ENCODE measurements around the gene HBG2.
"Not testable (repeated sequence)": the region's sequence is repeated elsewhere in the genome, so short reads cannot be mapped to it uniquely, and the experiment has no call there.

The HBG2 gene

DNA sequence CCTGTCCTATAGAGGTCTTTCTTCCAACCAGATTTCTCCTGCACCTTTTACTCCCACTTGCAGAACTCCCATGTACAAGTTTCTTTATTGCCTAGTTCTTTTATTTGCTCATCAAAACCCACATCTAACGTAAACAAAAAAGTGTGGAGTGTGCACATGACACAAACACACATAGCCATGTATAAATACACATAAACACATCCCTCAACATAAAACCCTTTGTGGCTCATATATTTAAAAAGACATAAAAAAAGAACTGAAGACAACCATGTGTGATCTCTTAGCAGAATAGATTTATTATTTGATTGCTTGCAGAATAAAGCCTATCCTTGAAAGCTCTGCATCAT lies 1.7 kb downstream of the HBG2 start:
- TF ChIP-seq, protein P1, sequence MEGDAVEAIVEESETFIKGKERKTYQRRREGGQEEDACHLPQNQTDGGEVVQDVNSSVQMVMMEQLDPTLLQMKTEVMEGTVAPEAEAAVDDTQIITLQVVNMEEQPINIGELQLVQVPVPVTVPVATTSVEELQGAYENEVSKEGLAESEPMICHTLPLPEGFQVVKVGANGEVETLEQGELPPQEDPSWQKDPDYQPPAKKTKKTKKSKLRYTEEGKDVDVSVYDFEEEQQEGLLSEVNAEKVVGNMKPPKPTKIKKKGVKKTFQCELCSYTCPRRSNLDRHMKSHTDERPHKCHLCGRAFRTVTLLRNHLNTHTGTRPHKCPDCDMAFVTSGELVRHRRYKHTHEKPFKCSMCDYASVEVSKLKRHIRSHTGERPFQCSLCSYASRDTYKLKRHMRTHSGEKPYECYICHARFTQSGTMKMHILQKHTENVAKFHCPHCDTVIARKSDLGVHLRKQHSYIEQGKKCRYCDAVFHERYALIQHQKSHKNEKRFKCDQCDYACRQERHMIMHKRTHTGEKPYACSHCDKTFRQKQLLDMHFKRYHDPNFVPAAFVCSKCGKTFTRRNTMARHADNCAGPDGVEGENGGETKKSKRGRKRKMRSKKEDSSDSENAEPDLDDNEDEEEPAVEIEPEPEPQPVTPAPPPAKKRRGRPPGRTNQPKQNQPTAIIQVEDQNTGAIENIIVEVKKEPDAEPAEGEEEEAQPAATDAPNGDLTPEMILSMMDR (conservative IDR thresholded peaks at IDR 0.05) = no peak
- H3K27ac ChIP-seq = no peak overlapping the region

DNA sequence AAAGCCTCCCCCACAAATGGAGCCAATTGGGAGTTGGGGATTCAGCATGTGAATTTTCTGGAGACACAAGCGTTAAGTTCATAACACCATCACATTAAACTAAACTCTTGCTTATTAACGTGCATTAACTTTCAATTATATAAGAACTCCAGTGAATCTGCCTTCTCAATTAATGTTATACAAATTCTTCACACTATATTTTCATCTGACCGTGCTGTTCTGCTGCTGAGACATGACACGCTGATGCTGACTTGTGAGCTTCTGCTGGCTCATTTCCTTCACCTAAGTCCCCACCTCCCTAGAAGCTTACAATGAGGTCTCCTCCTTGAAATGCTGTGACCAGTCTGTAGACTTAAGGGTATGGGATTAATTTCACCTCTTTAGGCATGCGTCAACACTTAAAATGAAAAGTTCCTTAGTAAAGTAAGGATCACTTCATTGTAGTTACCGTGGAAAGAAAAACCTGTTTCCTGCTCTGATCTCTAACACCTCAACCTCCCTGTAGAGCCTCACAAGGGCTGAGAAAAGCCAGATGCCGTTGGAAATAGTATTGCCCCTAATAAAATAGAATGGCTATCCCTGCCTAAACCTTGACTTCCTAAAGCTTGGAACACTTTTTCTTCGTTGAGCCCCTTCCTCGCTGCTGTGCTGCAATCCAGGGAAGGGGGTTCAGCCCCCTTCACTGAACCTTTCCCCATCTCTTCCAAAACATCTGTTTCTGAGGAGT lies 2.2 kb downstream of the HBG2 start:
- TF ChIP-seq, protein P1 (conservative IDR thresholded peaks at IDR 0.05) = no peak
- no peak overlapping the region for H3K27ac ChIP-seq

DNA sequence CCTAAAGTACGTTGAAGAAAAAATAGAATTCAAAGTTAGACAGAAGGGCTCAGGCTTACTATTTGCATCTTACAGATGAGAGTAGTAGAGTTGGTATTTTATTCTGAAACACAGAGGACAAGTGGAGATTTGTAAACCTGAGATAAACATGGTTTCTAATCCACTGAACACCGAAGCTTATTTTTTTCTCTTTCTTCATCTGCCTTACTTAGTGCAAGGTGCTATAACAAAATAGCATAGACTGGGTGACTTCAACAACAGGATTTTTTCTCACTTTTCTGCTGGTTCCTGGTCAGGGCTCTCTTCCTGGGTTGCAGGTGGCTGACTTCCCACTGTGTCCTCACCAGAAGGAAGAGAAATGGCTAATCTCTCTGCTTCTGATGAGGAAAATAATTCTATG lies 2.8 kb downstream of the HBG2 start:
- TF ChIP-seq, protein P1 (conservative IDR thresholded peaks at IDR 0.05) = no peak
- H3K27ac ChIP-seq = no peak overlapping the region

DNA sequence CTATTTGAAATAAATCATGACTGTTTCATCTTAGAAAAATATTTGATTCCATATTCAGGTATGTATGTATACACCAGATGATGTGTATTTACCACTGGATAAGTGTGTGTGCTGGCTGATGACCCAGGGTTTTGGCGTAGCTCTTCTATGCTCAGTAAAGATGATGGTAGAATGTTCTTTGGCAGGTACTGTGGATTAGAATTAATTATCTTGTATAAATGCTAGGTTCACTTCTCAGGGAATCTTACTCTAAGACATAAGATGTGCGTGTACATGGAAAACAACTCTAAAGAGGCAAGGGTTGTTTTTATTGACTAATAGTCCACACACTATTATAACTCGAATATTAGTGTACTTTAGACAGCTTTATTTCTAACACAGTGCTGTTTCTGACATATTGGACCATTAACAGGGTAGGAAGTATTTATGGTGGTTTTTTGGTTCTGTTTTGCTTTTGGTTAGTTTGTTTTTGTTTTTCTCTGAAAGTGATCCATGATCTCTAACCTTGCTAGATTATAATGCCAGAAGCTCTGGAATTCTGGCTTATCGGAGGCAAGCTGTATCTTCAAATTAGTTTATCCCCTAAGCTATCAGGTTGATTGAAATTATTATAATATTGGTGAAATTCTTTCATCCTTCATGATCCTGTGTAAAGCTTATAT lies 3.9 kb downstream of the HBG2 start:
- TF ChIP-seq, protein P1 (conservative IDR thresholded peaks at IDR 0.05) = no peak
- no peak overlapping the region for H3K27ac ChIP-seq

DNA sequence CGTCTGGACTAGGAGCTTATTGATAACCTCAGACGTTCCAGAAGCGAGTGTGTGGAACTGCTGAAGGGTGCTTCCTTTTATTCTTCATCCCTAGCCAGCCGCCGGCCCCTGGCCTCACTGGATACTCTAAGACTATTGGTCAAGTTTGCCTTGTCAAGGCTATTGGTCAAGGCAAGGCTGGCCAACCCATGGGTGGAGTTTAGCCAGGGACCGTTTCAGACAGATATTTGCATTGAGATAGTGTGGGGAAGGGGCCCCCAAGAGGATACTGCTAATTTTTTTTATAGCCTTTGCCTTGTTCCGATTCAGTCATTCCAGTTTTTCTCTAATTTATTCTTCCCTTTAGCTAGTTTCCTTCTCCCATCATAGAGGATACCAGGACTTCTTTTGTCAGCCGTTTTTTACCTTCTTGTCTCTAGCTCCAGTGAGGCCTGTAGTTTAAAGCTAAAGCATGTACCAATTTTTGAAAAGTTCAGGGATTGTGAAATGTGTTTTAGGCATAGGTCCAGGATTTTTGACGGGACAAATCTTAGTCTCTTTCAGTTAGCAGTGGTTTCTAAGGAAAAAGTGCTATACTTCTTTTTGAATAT lies 4.7 kb downstream of the HBG2 start, which contains the start of gene HBG1:
Gene HBG1 (minus strand): TSS at position 51 of the 590 bp plus-strand sequence. CDS start 53 bp downstream, outside the sequence.
- not testable (repeated sequence) for H3K27ac ChIP-seq

DNA sequence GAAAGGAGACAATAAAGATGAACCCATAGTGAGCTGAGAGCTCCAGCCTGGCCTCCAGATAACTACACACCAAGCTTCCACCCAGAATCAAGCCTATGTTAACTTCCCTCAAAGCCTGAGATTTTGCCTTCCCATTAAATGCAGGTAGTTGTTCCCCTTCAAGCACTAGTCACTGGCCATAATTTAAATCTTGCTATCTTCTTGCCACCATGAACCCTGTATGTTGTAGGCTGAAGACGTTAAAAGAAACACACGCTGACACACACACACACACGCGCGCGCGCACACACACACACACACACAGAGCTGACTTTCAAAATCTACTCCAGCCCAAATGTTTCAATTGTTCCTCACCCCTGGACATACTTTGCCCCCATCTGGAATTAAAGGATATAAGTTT lies 6.1 kb downstream of the HBG2 start:
- not testable (repeated sequence) for H3K27ac ChIP-seq

DNA sequence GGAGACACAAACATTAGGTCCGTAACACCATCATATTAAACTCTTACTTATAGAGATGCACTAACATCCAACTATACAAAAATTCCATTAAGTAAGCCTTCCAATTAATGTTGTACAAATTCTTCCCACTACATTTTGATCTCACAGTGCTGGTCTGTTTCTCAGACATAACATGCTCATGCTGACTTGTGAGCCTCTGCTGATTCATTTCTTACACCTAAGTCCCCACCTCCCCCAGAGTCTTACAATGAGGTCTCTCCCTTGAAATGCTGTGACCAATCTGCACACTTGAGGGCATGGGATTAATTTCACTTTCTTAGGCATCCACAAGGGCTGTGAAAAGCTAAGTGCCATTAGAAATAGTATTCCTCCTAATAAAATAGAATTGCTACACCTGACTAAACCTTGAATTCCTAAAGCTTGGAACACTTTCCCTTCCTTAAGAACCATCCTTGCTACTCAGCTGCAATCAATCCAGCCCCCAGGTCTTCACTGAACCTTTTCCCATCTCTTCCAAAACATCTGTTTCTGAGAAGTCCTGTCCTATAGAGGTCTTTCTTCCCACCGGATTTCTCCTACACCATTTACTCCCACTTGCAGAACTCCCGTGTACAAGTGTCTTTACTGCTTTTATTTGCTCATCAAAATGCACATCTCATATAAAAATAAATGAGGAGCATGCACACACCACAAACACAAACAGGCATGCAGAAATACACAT lies 6.9 kb downstream of the HBG2 start:
- TF ChIP-seq, protein P1 (conservative IDR thresholded peaks at IDR 0.05) = no peak
- H3K27ac ChIP-seq = no peak overlapping the region

DNA sequence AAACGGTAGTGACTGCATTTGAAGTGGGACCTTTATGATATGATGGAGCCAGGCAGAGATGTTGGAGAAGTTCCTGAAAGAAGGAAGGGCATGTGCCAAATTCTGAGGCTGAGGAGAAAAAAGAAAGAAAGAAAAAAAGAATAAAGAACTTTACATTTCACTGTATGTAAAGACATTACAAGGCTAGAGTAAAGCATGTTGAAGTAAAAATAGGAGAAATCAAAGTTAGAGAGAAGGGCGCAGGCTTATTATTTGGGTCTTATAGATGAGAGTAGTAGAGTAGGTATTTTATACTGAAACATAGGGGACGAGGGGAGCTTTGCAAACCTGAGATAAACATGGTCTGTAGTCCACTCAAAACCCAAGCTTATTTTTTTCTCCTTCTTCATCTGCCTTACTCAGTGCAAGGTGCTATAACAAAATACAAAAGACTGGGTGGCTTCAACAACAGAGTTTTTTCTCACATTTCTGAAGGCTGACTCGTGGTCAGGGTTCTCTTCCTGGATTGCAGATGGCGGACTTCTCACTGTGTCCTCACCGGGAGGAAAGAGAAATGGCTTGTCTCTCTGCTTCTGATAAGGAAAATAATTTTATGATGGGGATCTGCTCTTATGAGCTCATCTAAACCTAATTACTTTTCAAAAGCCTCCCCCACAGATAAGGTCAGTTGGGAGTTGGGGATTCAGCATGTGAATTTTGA lies 7.7 kb downstream of the HBG2 start:
- no peak overlapping the region for H3K27ac ChIP-seq
- TF ChIP-seq, protein P1 (conservative IDR thresholded peaks at IDR 0.05) = no peak
